Stimulated activated CD8-positive, alpha-beta memory T cell treated with anti-CD3 and anti-CD28 coated beads, Interleukin-15, amount 100 ng/mL, for 48 hours (primary cell): ENCODE data around the gene UHRF2.
"Not testable (repeated sequence)": the region's sequence is repeated elsewhere in the genome, so short reads cannot be mapped to it uniquely, and the experiment has no call there.

Experiments
- DNase-seq, 2 donors: peaks; one replicate each; pipeline ENCODE4 v3.0.0-alpha.2; 2020; ENCODE audit warnings: low read depth in 2 of 2

Gene UHRF2

GRCh38 chr9:6484210-6484609, 71.2 kb downstream of the UHRF2 start:
- no peak for DNase-seq

GRCh38 chr9:6488395-6488794, 75.4 kb downstream of the UHRF2 start:
- DNase-seq, result no peak

GRCh38 chr9:6489099-6489498, 76.1 kb downstream of the UHRF2 start:
- no peak for DNase-seq

- DNase-seq, result no peak
Measured at GRCh38 chr9:6490863-6491262, 77.9 kb downstream of the UHRF2 start.

GRCh38 chr9:6495466-6495865, 82.5 kb downstream of the UHRF2 start:
- no peak for DNase-seq

- DNase-seq, result no peak
Measured at GRCh38 chr9:6498982-6499381, 86.0 kb downstream of the UHRF2 start.

GRCh38 chr9:6501526-6502210, 88.7 kb downstream of the UHRF2 start:
- DNase-seq, result no peak

- no peak for DNase-seq
Measured at GRCh38 chr9:6502399-6502798, 89.4 kb downstream of the UHRF2 start.

GRCh38 chr9:6506571-6506970, 93.6 kb downstream of the UHRF2 start:
- DNase-seq, result no peak

GRCh38 chr9:6512085-6512657, 99.2 kb downstream of the UHRF2 start:
- no peak for DNase-seq

- no peak for DNase-seq
Measured at GRCh38 chr9:6522263-6522662, 109.3 kb downstream of the UHRF2 start.

GRCh38 chr9:6525326-6526045, 112.5 kb downstream of the UHRF2 start:
- no peak for DNase-seq

- no peak for DNase-seq
Measured at GRCh38 chr9:6535594-6535993, 122.6 kb downstream of the UHRF2 start.

- no peak for DNase-seq
Measured at GRCh38 chr9:6538666-6539071, 125.7 kb downstream of the UHRF2 start.

- not testable (repeated sequence) for DNase-seq
Measured at GRCh38 chr9:6542617-6543016, 129.6 kb downstream of the UHRF2 start.

- DNase-seq, result no peak
Measured at GRCh38 chr9:6543204-6543603, 130.2 kb downstream of the UHRF2 start.

- DNase-seq, result no peak
Measured at GRCh38 chr9:6545017-6545691, 132.2 kb downstream of the UHRF2 start.

- DNase-seq, result no peak
Measured at GRCh38 chr9:6549106-6549800, 136.3 kb downstream of the UHRF2 start.

GRCh38 chr9:6551136-6551535, 138.1 kb downstream of the UHRF2 start:
- no peak for DNase-seq

GRCh38 chr9:6552033-6552432, 139.0 kb downstream of the UHRF2 start:
- no peak for DNase-seq

- no peak for DNase-seq
Measured at GRCh38 chr9:6552498-6553121, 139.6 kb downstream of the UHRF2 start.

GRCh38 chr9:6553866-6554265, 140.9 kb downstream of the UHRF2 start:
- DNase-seq, result no peak
